ENCODE data around the gene TPRX1.

Gene TPRX1

GRCh38 chr19:47760632-47760999 is 43.7 kb downstream of the TPRX1 start:
- Histone ChIP-seq H2BK15ac (ENCODE audit: low read length) (no peak overlapping the region), H3K23ac (ENCODE audit: low read depth, low read length, poor library complexity) (no peak overlapping the region), H3K4me1 (ENCODE audit: control insufficient read depth in 2 of 2, insufficient read depth in 1 of 2, low read depth in 1 of 2, low read length in 2 of 2) (no peaks in the 10 kb centered on the region), H4K91ac (ENCODE audit: low read depth, low read length, poor library complexity) (no peak overlapping the region), H2AFZ (ENCODE audit: low read length) (no peak overlapping the region), H3K79me1 (ENCODE audit: low read depth, low read length) (peaks cover 1% of the 10 kb centered on the region), H3K27ac (replicated peaks; ENCODE audit: low read length) (no peak overlapping the region), H2AK5ac (ENCODE audit: low read depth, low read length) (no peak overlapping the region), H3K9ac (ENCODE audit: low read depth, low read length, poor library complexity) (no peak overlapping the region), H3K9me3 (replicated peaks in 1 of 2; ENCODE audit: control insufficient read depth in 2 of 2, insufficient read depth in 1 of 2, low read depth in 1 of 2, low read length in 2 of 2) (peaks cover 0 to 2% of the 10 kb centered on the region in 2 donors), H3K36me3 (replicated peaks in 1 of 2; ENCODE audit: control insufficient read depth in 2 of 2, insufficient read depth in 2 of 2, low read length in 2 of 2) (peaks cover 25 to 37% of the 10 kb centered on the region in 2 donors), H3K18ac (ENCODE audit: low read length) (no peak overlapping the region), H2BK12ac (ENCODE audit: low read length) (no peak overlapping the region), H2BK5ac (ENCODE audit: low read length) (no peak overlapping the region), H2BK120ac (ENCODE audit: low read depth, low read length) (no peak overlapping the region), H3K4me3 (ENCODE audit: low read length in 2 of 2) (no peak overlapping the region), H3K14ac (ENCODE audit: low read length) (no peak overlapping the region), H3K27me3 (ENCODE audit: control insufficient read depth in 3 of 3, insufficient read depth in 3 of 3, low read depth in 1 of 3, low read length in 3 of 3) (no peaks in the 10 kb centered on the region), H3K4ac (ENCODE audit: low read length) (no peak overlapping the region), H3K4me2 (ENCODE audit: insufficient read depth, low read length, poor library complexity, severe bottlenecking) (no peak overlapping the region), H4K8ac (ENCODE audit: low read depth, low read length) (no peak overlapping the region)
- no CpG with 5 or more reads among the region's 5 CpGs for WGBS, 2 donors (ENCODE audit: extremely low coverage in 2 of 2, insufficient read length in 2 of 2, insufficient replicate concordance in 1 of 2)
- no peak for DNase-seq (ENCODE audit: low spot score)

- no peak overlapping the region for H2BK15ac ChIP-seq (ENCODE audit: low read length)
- H4K91ac ChIP-seq (ENCODE audit: low read depth, low read length, poor library complexity) = no peak overlapping the region
- no peak overlapping the region for H2AK5ac ChIP-seq (ENCODE audit: low read depth, low read length)
- no peak overlapping the region for H3K14ac ChIP-seq (ENCODE audit: low read length)
- H3K79me1 ChIP-seq (ENCODE audit: low read depth, low read length) = peaks cover 1% of the 10 kb centered on the region
- no peak overlapping the region for H2BK12ac ChIP-seq (ENCODE audit: low read length)
- H3K23ac ChIP-seq (ENCODE audit: low read depth, low read length, poor library complexity) = no peak overlapping the region
- H3K4me1 ChIP-seq (ENCODE audit: control insufficient read depth in 2 of 2, insufficient read depth in 1 of 2, low read depth in 1 of 2, low read length in 2 of 2) = no peaks in the 10 kb centered on the region
- no peak overlapping the region for H3K18ac ChIP-seq (ENCODE audit: low read length)
- H3K4me3 ChIP-seq (ENCODE audit: low read length in 2 of 2) = no peak overlapping the region
- no peak overlapping the region for H2BK120ac ChIP-seq (ENCODE audit: low read depth, low read length)
- H3K27ac ChIP-seq (replicated peaks; ENCODE audit: low read length) = no peak overlapping the region
- no peak overlapping the region for H2BK5ac ChIP-seq (ENCODE audit: low read length)
- peaks cover 0 to 2% of the 10 kb centered on the region in 2 donors for H3K9me3 ChIP-seq (replicated peaks in 1 of 2; ENCODE audit: control insufficient read depth in 2 of 2, insufficient read depth in 1 of 2, low read depth in 1 of 2, low read length in 2 of 2)
- DNase-seq (ENCODE audit: low spot score) = no peak
- no peak overlapping the region for H2AFZ ChIP-seq (ENCODE audit: low read length)
- H3K27me3 ChIP-seq (ENCODE audit: control insufficient read depth in 3 of 3, insufficient read depth in 3 of 3, low read depth in 1 of 3, low read length in 3 of 3) = no peaks in the 10 kb centered on the region
- no peak overlapping the region for H3K4ac ChIP-seq (ENCODE audit: low read length)
- peaks cover 33 to 57% of the 10 kb centered on the region in 2 donors for H3K36me3 ChIP-seq (replicated peaks in 1 of 2; ENCODE audit: control insufficient read depth in 2 of 2, insufficient read depth in 2 of 2, low read length in 2 of 2)
- no peak overlapping the region for H4K8ac ChIP-seq (ENCODE audit: low read depth, low read length)
- no peak overlapping the region for H3K9ac ChIP-seq (ENCODE audit: low read depth, low read length, poor library complexity)
- H3K4me2 ChIP-seq (ENCODE audit: insufficient read depth, low read length, poor library complexity, severe bottlenecking) = no peak overlapping the region
- no CpG with 5 or more reads among the region's 5 CpGs for WGBS, 2 donors (ENCODE audit: extremely low coverage in 2 of 2, insufficient read length in 2 of 2, insufficient replicate concordance in 1 of 2)
Observed at GRCh38 chr19:47758443-47758804, 45.9 kb downstream of the TPRX1 start.

- H3K79me1 ChIP-seq (ENCODE audit: low read depth, low read length) = peaks cover 1% of the 10 kb centered on the region
- no peak overlapping the region for H3K23ac ChIP-seq (ENCODE audit: low read depth, low read length, poor library complexity)
- no peak overlapping the region for H3K27ac ChIP-seq (replicated peaks; ENCODE audit: low read length)
- peaks cover 36 to 63% of the 10 kb centered on the region in 2 donors for H3K36me3 ChIP-seq (replicated peaks in 1 of 2; ENCODE audit: control insufficient read depth in 2 of 2, insufficient read depth in 2 of 2, low read length in 2 of 2)
- no peak for DNase-seq (ENCODE audit: low spot score)
- H4K8ac ChIP-seq (ENCODE audit: low read depth, low read length) = no peak overlapping the region
- no peak overlapping the region for H3K4me3 ChIP-seq (ENCODE audit: low read length in 2 of 2)
- H3K14ac ChIP-seq (ENCODE audit: low read length) = no peak overlapping the region
- H3K4me1 ChIP-seq (ENCODE audit: control insufficient read depth in 2 of 2, insufficient read depth in 1 of 2, low read depth in 1 of 2, low read length in 2 of 2) = no peaks in the 10 kb centered on the region
- H3K4me2 ChIP-seq (ENCODE audit: insufficient read depth, low read length, poor library complexity, severe bottlenecking) = no peak overlapping the region
- WGBS, 2 donors (ENCODE audit: extremely low coverage in 2 of 2, insufficient read length in 2 of 2, insufficient replicate concordance in 1 of 2) = no CpG with 5 or more reads among the region's 14 CpGs
- no peak overlapping the region for H2AK5ac ChIP-seq (ENCODE audit: low read depth, low read length)
- H3K18ac ChIP-seq (ENCODE audit: low read length) = no peak overlapping the region
- H3K9ac ChIP-seq (ENCODE audit: low read depth, low read length, poor library complexity) = no peak overlapping the region
- H3K4ac ChIP-seq (ENCODE audit: low read length) = no peak overlapping the region
- no peaks in the 10 kb centered on the region for H3K27me3 ChIP-seq (ENCODE audit: control insufficient read depth in 3 of 3, insufficient read depth in 3 of 3, low read depth in 1 of 3, low read length in 3 of 3)
- peaks cover 0 to 2% of the 10 kb centered on the region in 2 donors for H3K9me3 ChIP-seq (replicated peaks in 1 of 2; ENCODE audit: control insufficient read depth in 2 of 2, insufficient read depth in 1 of 2, low read depth in 1 of 2, low read length in 2 of 2)
- no peak overlapping the region for H2BK120ac ChIP-seq (ENCODE audit: low read depth, low read length)
- H2BK15ac ChIP-seq (ENCODE audit: low read length) = no peak overlapping the region
- no peak overlapping the region for H2BK5ac ChIP-seq (ENCODE audit: low read length)
- no peak overlapping the region for H2AFZ ChIP-seq (ENCODE audit: low read length)
- no peak overlapping the region for H2BK12ac ChIP-seq (ENCODE audit: low read length)
- H4K91ac ChIP-seq (ENCODE audit: low read depth, low read length, poor library complexity) = no peak overlapping the region
Observed at GRCh38 chr19:47757617-47758442, 46.5 kb downstream of the TPRX1 start.

GRCh38 chr19:47756953-47757608 is 47.3 kb downstream of the TPRX1 start:
- Histone ChIP-seq H4K8ac (ENCODE audit: low read depth, low read length) (peak overlapping the region; percentile 43), H3K4me2 (ENCODE audit: insufficient read depth, low read length, poor library complexity, severe bottlenecking) (no peak overlapping the region), H4K91ac (ENCODE audit: low read depth, low read length, poor library complexity) (no peak overlapping the region), H2AFZ (ENCODE audit: low read length) (no peak overlapping the region), H3K27me3 (ENCODE audit: control insufficient read depth in 3 of 3, insufficient read depth in 3 of 3, low read depth in 1 of 3, low read length in 3 of 3) (no peaks in the 10 kb centered on the region), H2BK15ac (ENCODE audit: low read length) (no peak overlapping the region), H3K27ac (replicated peaks; ENCODE audit: low read length) (no peak overlapping the region), H3K4ac (ENCODE audit: low read length) (no peak overlapping the region), H3K18ac (ENCODE audit: low read length) (no peak overlapping the region), H3K23ac (ENCODE audit: low read depth, low read length, poor library complexity) (no peak overlapping the region), H3K4me1 (ENCODE audit: control insufficient read depth in 2 of 2, insufficient read depth in 1 of 2, low read depth in 1 of 2, low read length in 2 of 2) (no peaks in the 10 kb centered on the region), H3K36me3 (replicated peaks in 1 of 2; ENCODE audit: control insufficient read depth in 2 of 2, insufficient read depth in 2 of 2, low read length in 2 of 2) (peaks cover 43 to 71% of the 10 kb centered on the region in 2 donors), H3K9ac (ENCODE audit: low read depth, low read length, poor library complexity) (no peak overlapping the region), H3K14ac (ENCODE audit: low read length) (no peak overlapping the region), H2BK12ac (ENCODE audit: low read length) (no peak overlapping the region), H3K9me3 (replicated peaks in 1 of 2; ENCODE audit: control insufficient read depth in 2 of 2, insufficient read depth in 1 of 2, low read depth in 1 of 2, low read length in 2 of 2) (peaks cover 0 to 2% of the 10 kb centered on the region in 2 donors), H2BK120ac (ENCODE audit: low read depth, low read length) (no peak overlapping the region), H3K79me1 (ENCODE audit: low read depth, low read length) (peaks cover 1% of the 10 kb centered on the region), H3K4me3 (ENCODE audit: low read length in 2 of 2) (no peak overlapping the region), H2BK5ac (ENCODE audit: low read length) (no peak overlapping the region), H2AK5ac (ENCODE audit: low read depth, low read length) (no peak overlapping the region)
- no peak for DNase-seq (ENCODE audit: low spot score)
- no CpG with 5 or more reads among the region's 22 CpGs for WGBS, 2 donors (ENCODE audit: extremely low coverage in 2 of 2, insufficient read length in 2 of 2, insufficient replicate concordance in 1 of 2)
